Glomerular visceral epithelial cell (primary cell): ENCODE results near the gene BNC2.
"Not testable (repeated sequence)": the region's sequence is repeated elsewhere in the genome, so short reads cannot be mapped to it uniquely, and the experiment has no call there.

Experiments used
- DNase-seq: peaks from one replicate; pipeline ENCODE4 v3.0.0-alpha.2; 2016; ENCODE audit errors: extremely low spot score

Gene BNC2, protein sequence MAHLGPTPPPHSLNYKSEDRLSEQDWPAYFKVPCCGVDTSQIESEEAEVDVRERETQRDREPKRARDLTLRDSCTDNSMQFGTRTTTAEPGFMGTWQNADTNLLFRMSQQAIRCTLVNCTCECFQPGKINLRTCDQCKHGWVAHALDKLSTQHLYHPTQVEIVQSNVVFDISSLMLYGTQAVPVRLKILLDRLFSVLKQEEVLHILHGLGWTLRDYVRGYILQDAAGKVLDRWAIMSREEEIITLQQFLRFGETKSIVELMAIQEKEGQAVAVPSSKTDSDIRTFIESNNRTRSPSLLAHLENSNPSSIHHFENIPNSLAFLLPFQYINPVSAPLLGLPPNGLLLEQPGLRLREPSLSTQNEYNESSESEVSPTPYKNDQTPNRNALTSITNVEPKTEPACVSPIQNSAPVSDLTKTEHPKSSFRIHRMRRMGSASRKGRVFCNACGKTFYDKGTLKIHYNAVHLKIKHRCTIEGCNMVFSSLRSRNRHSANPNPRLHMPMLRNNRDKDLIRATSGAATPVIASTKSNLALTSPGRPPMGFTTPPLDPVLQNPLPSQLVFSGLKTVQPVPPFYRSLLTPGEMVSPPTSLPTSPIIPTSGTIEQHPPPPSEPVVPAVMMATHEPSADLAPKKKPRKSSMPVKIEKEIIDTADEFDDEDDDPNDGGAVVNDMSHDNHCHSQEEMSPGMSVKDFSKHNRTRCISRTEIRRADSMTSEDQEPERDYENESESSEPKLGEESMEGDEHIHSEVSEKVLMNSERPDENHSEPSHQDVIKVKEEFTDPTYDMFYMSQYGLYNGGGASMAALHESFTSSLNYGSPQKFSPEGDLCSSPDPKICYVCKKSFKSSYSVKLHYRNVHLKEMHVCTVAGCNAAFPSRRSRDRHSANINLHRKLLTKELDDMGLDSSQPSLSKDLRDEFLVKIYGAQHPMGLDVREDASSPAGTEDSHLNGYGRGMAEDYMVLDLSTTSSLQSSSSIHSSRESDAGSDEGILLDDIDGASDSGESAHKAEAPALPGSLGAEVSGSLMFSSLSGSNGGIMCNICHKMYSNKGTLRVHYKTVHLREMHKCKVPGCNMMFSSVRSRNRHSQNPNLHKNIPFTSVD

DNA sequence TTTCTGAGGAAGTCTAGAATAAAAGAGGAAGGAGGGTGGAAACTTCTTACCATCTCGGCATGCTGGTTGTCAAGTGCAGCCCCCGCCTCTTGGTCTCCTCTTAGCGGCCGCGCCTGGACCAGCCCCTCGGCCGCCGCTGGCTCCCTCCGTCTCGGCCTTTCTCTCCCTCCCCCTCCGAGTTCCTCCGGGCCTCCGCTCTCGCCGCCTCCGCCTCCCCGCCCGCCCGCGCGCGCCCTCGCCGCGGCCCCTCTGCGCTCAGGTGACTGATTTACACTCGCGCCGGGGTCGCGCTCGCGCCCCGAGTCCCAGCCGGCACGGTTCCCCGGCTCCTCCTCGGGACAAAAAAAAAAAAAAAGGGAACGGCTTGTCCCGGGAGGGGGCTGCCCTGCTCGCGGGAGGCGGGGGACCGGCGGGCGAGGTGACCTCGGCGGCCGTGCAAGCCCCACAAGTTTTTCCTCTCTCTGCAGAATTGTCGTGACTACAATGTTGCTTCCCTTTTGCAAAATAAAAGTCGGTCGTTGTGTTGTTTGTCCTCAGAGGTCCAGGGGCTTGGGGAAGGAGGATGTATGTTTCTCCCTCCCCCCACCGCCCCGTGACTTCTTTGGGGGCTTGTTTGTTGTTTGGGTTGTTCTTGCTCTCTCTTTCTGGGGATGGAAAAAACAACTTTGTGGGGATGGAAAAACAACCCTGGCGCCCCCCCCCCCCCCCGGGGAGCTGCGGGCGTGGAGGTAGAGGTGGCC is at the start of gene BNC2:
Gene BNC2, minus strand, starts transcription at position 75 of the 740 bp plus-strand sequence. Its CDS starts 22 bp downstream, at position 53.
- peak; percentile 69 for DNase-seq

DNA sequence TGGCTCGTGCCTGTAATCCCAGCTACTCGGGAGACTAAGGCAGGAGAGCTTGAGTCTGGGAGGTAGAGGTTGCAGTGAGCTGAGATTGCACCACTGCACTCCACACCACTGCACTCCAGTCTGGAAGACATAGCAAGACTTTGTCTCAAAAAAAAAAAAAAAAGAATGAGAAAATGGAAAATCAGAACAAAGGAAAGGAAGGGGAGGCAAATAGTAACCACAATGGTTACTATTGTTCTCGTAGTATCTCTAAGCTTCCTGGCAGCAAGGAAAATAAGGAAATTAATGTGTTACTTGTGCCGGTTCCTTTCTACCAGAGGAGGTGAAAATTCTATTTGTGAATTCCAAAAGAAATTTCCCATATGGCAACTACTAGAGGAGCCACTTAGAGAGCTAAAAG is 48.5 kb upstream of the BNC2 start:
- DNase-seq, result no peak

DNA sequence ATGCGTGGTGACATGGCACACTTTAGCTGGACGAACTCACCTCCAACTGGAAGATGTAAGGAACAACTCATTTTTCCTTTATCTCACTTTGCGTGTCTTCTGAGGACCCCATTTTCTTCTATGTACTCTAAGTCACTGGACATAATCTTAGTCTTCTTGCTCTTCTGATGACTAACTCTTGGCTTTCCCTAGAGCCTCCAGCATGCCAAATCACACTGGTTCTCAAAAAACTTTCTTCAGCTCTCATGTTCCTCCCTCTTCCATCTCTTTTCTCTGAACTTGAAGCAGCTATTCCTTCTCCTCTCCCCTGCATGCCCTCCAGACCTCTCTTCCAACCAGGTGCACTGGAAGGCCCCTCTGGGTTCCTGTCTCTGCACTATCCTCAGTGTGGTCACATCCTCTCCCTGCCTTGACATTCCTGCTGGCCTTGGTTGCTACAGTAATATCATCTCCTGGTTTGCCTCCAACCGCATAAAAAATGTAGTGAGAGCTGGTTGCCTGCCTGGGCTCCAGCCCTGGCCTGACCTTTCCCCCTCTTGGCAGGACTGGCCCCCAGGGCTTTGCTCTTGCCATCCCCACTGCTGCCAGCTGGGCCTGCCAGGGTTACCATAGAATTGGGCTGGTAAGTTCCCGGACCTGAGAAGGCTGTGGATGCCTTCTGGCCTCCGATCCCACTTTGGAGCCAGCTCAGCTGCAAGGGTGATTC is 44.8 kb upstream of the BNC2 start:
- DNase-seq, result no peak

DNA sequence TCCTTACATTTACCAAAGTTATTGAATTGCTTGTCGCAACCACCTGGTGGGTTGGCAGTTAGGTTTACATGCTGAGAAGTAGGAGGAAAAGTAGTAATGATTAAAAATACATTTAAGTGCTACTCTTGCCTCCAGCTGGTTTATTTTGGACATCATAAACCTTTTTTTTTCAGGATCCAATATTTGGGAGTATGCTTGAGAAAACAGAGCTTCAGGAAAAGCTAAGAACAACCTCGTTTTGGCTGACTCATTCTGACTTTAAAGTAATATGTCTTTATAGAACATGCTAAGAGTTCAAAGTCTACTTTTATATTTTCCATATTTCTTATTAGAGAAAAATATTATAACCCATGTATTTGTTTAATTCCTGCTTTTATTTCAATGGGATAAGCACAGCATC is 41.7 kb upstream of the BNC2 start:
- no peak for DNase-seq

DNA sequence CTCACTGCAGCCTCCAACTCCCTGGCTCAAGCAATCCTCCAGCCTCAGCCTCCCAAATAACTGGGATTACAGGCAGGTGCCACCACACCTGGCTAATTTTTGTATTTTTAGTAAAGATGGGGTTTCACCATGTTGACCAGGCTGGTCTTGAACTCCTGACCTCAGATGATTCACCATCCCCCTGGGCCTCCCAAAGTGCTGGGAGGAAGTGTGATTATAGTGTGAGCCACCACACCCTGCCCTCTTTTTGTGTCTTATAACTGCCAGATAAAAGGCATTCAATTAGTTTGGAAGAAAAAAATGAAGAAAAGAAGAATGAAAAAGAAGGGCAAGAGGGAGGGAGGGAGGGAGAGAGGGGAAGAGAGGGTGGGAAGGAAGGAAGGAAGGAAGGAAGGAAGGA is 37.7 kb upstream of the BNC2 start:
- not testable (repeated sequence) for DNase-seq

DNA sequence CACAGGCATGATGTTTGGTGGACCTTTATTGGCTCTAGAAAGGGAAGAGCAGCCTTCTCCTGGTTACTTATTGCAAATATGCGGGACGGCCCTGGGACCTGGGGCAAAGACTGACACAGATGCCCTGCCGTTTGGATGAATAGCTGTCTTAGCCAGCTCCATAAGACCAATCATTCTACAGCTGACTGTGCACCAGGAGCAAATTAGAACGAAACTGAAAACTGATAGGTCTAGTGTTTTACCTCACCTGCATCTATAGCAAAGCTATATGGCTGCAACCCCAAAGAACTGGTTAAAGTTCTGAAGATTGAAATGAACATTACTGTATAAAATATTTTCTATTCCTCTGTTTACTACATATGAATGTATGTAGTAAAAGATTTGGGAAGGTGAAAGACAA is 34.2 kb upstream of the BNC2 start:
- DNase-seq, result no peak

DNA sequence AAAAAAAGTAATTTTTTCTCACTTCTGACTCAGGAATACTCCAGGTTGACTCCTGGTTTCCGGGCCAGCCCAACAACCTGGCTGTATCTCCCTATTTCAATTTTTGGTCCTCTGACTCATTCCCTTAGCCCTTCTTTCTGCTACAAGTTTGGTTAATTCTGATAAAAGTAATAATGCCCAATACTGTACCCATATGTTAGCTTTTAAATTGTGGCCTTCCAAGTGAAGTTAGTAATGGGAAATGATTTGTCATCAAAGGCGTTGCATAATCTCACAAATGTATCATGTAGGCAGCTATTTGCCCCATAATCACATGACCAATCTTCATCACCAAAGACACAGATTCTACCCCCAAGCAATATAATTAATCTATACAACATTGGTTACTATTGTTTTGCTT is 31.1 kb upstream of the BNC2 start:
- no peak for DNase-seq

DNA sequence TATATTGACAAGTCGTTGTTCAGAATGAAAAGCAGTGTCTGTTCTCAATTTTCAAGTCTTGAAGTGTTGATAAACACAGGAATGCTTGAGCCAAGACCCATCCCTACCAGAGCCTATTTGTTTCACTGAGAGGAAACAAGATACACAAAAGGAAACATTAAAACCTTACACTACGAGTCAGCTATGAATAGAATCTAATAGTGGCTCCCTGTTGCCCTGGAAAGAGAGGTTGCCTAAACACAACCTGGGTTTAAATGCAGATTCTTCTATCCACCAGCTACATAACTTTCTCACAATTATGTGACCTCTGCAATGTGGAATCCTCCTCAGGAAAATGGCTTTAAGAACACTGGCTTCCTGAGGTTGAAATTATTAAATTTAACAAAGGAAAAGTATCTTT is 29.1 kb upstream of the BNC2 start:
- DNase-seq, result no peak

DNA sequence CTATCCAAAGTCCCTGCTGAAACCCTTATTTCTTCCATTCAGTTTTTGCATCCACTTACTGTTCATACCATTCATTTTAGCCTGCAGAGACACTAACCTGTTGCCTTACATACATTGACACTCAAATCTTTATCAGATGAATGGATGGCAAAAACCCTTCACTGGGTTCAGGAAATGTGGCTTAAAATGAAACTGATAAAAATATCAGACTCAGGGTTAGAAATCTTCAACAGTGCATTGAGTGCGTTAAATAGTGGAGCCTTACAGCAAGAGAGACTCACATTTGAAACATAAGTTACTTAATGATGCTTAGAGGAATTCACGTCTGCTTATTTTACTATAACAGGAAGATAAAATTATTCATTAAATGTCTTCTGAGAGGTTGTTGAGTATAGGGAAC is 28.0 kb upstream of the BNC2 start:
- DNase-seq, result no peak

DNA sequence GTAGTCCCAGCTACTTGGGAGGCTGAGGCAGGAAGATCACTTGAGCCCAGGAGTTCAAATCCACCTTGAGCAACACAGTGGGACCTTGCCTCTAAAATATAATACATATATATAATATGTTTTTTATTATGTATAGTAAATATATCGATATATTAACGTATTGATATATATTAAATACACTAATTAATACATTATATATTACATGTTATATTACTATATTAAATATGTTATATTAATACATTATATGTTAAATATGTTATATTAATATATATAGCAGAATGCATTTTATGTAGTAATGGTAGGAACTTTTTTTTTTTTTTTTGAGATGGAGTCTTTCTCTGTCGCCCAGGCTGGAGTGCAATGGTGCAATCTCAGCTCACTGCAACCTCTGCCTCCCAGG is 18.1 kb upstream of the BNC2 start:
- no peak for DNase-seq

DNA sequence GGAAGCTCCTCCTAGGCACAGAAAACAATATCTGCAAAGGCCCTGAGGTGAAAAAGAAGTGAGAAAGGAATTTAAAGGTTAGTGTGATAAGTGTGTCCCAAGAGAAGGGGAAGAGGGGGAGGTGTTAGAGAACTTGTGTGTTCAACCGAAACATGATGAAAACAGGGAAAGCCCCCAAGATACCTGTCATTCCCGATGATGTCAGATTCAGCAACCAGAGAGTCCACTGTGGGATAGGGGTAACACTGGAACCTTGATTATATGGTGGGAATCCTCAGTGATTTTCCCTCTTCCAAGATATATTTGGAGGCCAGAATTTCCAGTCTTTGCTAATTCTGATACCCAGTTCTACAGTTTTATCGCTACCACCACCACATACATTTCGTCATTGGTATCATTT is 15.5 kb upstream of the BNC2 start:
- DNase-seq, result peak; percentile 56

DNA sequence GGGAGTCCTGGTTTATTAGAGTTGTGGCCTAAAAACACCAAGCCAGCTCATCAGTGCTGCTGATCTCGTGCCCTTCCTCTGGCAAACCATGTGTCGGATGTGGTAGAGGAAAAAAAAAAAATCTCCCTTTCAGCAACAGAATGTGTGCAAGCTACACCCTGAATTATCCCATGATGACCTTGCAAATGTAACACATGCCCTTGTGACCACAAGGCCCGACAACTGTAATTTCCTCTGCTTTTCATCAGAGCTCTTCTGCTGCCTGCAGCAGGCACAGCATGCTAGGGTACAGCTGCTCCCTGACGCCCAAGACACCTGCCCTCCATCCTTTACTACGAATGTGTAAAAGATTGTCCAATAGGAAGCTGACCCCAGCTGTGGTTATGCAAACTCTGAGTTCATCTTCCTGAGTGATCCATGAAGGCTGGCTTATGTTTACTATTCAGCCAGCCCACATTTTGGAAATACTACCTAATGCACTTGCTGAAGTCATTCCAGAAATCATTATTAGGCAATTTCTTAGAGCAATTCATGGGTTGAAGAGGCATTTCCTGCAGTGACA is 14.6 kb upstream of the BNC2 start:
- peak; percentile 77 for DNase-seq

DNA sequence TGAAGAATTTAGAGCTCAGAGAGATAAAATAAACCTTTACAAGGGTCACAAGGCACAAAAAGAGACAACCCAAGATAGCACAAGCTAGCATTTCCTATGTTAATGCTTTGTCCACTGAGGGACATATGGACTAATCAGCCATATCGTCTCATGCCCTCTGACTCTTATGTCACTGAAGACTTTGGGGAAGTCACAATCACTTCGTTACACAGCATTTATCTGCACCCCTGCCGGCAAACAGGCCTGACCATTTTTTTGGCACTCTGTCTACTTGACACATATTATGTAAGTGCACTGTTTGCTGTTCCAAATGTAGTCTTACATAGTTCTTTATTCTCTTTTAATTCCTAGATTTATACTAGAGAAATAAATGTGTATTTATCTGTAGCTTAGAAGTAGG is 13.9 kb upstream of the BNC2 start:
- DNase-seq, result no peak

DNA sequence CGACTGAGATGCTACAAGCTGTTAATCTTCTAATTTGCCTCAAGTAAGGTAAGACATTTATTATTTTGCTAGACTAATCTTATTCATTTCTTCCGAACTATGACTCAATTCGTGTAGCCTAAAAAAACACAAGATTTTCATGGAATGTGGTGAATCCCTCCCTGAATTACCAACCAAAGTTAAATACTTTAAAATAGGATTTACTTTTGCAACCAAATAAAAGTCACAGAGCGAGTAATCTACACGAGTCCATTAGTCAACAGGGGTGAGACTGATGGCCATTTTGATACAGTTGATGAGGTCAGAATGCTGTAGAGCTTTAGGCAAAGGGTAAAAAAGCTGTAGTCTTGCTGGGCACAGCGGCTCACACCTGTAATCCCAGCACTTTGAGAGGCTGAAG is 13.1 kb upstream of the BNC2 start:
- no peak for DNase-seq

DNA sequence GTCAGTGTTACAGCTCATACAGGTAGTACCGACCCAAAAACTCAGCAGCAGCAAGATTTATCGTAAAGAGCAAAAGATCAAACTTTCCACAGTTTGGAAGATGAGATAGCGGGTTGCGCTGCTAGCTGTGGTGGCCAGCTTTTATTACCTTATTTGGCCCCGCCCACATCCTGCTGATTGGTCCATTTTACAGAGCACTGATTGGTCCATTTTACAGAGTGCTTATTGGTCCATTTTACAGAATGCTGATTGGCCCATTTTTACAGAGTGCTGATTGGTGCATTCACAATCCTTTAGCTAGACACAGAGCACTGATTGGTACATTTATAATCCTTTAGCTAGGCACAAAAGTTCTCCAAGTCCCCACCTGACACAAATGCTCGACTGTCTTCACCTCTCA is 12.0 kb upstream of the BNC2 start:
- DNase-seq, result not testable (repeated sequence)

DNA sequence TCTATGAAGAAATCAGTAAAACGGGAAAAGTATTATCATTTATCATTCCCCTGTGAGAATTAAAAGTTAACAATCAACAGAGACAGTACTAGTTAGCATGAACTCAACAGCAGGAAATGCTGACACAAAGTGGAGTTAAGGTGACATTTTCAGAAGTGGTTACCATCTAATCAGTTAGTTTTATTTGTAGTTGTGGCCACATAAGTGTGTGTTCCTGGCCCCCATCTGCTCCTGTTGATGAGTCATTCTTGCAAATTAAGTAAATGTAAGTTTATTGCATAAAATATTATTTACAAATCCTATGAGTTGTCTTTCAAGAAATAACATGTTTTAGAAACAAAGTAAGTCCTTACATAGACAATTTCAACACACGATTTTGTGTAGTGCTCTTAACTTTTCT is 8.9 kb upstream of the BNC2 start:
- DNase-seq, result no peak

DNA sequence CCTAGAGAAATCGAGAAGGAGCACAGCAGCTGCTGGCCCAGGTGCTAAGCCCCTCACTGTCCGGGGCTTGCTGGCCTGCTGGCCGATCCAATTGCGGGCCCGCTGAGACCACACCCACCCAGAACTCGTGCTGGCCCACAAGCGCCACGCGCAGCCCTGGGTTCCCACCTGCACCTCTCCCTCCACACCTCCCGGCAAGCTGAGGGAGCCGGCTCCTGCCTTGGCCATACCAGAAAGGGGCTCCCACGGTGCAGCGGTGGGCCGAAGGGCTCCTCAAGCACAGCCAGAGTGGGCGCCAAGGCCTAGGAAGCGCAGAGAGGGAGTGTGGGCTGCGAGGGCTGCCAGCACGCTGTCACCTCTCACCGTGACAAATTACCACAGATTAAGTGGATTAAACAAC is 6.8 kb upstream of the BNC2 start:
- DNase-seq, result no peak

DNA sequence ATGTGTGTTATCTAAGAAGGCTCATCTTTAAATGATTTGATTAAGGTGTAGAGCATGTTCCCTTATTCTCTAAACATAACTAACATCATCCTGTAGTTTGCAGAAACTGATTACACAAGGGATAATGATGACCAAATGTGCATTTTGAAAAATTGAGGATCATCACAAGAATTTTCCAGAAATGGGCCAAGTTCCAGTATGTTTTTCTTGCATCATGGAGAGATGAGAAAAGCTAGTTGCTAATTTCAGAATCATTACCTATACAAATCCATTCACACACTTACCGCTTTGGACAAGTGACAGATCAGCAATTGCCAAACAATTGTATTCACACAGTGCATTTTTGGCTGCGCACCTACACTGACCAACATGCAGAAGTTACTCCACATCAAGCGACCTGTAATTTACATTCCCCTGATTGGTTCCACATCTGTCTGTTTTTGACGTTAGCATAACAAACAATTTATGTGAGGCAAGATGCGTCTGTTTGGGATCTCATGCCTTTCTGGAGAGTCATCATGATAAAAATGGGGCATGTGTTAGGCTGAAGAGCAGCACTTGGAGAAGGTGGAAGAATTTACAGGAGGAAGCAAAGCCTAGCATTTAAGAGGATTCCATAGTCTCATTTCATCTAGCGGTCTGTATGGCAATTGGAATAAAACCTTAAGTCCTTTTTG is 2.8 kb upstream of the BNC2 start:
- DNase-seq, result no peak

DNA sequence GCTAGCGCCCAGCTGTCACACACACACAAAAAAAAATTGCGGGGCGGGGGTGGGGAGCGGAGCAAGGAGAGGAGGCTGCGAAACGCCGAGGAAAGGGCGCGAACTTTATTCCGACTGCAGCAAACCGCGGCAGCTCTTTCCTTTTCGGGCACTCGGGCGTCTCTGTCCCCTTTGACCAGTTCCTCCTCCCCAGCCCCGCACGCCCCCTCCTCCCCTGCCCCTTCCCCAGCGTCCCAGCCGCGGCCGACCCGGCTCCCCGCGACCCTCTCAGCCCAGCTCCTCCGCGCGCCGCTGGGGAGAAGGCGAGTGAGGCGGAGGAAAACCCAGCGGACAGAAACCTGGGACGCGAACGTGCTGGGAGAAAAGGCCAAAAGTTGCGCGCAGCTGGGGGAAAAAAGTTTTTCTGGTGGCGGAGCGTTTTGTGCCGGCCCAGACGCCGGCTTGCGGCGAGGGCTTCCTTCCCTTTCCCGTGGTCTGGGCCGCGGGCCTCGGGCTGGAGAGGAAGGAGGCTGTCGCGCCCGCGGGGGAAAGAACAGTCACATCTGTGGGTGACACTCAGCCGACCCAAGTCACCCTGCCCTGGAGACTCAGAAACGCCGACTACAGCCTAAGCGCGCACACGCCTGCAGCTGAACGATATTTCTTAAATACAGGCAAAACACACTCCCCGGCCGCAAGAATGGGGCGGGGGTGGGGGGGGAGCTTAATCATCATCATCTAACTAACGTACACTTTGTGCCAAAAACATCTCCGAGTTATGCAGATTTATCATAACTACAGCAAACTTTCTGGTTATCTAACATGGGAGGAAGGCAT is 1.1 kb upstream of the BNC2 start:
- DNase-seq, result peak; percentile 61
